ENCODE measurements around the gene CNTNAP4.

CNTNAP4 gene

DNA sequence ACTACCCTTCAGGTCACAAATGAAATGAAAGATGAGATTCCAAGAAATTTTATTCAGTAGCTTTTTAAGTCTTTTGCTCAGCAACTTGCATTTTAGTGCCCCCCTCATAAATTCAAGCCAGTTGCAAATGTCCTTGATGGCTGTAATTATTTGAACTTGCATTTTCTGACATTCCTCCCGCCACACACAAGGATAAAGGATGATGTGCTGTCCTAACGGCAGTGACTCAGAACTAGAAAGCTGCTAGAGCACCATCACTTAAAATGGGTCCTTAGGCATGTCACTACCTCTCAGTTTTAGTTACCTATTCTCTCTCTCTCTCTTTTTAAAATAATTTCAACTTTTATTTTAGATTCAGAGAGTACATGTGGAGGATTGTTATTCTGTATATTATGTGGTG is 306.7 kb downstream of the CNTNAP4 start:
- no peak for TF ChIP-seq CTCF (conservative IDR thresholded peaks at IDR 0.05)
- no peak for TF ChIP-seq ZFX (IDR thresholded peaks at IDR 0.05)
- H3K27ac ChIP-seq, result no peak overlapping the region

- no peak overlapping the region for H3K27ac ChIP-seq
- no peak for TF ChIP-seq CTCF (conservative IDR thresholded peaks at IDR 0.05)
- TF ChIP-seq ZFX (IDR thresholded peaks at IDR 0.05), result no peak
These were observed 321.3 kb downstream of the CNTNAP4 start for GRCh38 chr16:76598498-76598897.

GRCh38 chr16:76607317-76607716 is 330.1 kb downstream of the CNTNAP4 start:
- no peak for TF ChIP-seq CTCF (conservative IDR thresholded peaks at IDR 0.05)
- no peak for TF ChIP-seq ZFX (IDR thresholded peaks at IDR 0.05)
- no peak overlapping the region for H3K27ac ChIP-seq
